Measurements from ENCODE around the gene OR1E1. TPM values are rescaled to one million over a fixed set of nuclear protein-coding genes. Genes with fewer than 3 reads are reported as not detected.
"Not testable (repeated sequence)": the region's sequence is repeated elsewhere in the genome, so short reads cannot be mapped to it uniquely, and the experiment has no call there.

The OR1E1 gene
- total and polyA plus RNA-seq, 8 donors, result 0.13 TPM; not detected in 7

DNA sequence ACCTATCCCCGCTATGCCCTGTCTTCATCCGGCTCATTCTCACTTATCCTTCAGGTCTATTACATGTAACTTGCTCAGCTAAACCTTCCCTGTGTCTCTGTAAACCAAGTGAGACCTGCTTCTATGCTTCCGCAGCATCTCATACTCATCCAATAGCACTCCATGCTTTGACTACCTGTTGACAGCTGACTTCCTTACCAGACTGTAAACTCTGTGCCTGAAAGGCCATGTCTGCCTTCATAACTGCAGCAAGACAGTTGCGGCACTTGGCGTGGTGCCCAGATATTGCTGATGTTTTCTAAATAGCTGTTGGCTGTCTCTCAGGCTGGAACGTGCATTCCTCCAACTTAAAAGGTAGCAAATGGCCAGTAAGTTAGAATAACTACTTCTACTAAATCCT lies 1.8 kb upstream of the OR1E1 start:
- intact Hi-C loops (cut with DNase I), result no loop called here

GRCh38 chr17:3397801-3398200 lies 409 bp downstream of the OR1E1 start:
- ATAC-seq; H3K27ac ChIP-seq; intact Hi-C loops (cut with DNase I); H3K9me3 ChIP-seq; H3K4me1 ChIP-seq; H3K4me3 ChIP-seq; H3K27me3 ChIP-seq; H3K36me3 ChIP-seq: not testable (repeated sequence)
- peak in 1 of 4 donors; percentile 3 for DNase-seq

More for the DNA sequence above, 1.8 kb upstream of the OR1E1 start:
- H3K27me3 ChIP-seq, result no peaks in the 10 kb centered on the region
- no peaks in the 10 kb centered on the region for H3K4me1 ChIP-seq
- H3K4me3 ChIP-seq, result no peak overlapping the region
- peak in 2 of 4 donors; percentile 6 to 29 for DNase-seq
- H3K27ac ChIP-seq, result no peak overlapping the region
- H3K36me3 ChIP-seq, result no peaks in the 10 kb centered on the region
- no peaks in the 10 kb centered on the region for H3K9me3 ChIP-seq
- ATAC-seq, result no peak
- no peak for TF ChIP-seq CTCF (IDR thresholded peaks at IDR 0.05)

DNA sequence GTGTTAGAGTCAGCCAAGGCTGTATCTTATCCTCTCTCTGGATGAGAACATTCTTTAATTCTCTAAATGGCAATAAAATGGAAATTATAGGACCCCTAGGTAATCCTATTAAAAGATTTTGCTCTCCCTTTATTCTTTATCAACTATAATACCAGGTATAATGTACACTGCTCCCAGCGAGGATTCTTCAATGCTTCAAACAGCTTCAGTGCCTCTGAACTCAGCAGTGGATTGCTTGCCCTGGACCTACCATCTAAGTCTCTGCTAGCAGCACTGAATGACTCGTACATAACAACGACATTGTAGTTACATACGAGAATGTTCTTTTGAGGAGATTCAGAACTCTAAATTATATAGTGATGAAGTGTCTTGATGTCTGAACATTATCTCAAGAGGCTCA lies 8.4 kb downstream of the OR1E1 start:
- intact Hi-C loops (cut with DNase I), result no loop called here
- no peak for DNase-seq
- ATAC-seq, result no peak
- Histone ChIP-seq H3K36me3 (no peaks in the 10 kb centered on the region), H3K27me3 (peaks cover 20 to 53% of the 10 kb centered on the region in 2 donors), H3K27ac (no peak overlapping the region), H3K4me1 (no peaks in the 10 kb centered on the region), H3K4me3 (no peak overlapping the region), H3K9me3 (peaks cover 0 to 2% of the 10 kb centered on the region in 2 donors)
- TF ChIP-seq CTCF (IDR thresholded peaks at IDR 0.05), result no peak

DNA sequence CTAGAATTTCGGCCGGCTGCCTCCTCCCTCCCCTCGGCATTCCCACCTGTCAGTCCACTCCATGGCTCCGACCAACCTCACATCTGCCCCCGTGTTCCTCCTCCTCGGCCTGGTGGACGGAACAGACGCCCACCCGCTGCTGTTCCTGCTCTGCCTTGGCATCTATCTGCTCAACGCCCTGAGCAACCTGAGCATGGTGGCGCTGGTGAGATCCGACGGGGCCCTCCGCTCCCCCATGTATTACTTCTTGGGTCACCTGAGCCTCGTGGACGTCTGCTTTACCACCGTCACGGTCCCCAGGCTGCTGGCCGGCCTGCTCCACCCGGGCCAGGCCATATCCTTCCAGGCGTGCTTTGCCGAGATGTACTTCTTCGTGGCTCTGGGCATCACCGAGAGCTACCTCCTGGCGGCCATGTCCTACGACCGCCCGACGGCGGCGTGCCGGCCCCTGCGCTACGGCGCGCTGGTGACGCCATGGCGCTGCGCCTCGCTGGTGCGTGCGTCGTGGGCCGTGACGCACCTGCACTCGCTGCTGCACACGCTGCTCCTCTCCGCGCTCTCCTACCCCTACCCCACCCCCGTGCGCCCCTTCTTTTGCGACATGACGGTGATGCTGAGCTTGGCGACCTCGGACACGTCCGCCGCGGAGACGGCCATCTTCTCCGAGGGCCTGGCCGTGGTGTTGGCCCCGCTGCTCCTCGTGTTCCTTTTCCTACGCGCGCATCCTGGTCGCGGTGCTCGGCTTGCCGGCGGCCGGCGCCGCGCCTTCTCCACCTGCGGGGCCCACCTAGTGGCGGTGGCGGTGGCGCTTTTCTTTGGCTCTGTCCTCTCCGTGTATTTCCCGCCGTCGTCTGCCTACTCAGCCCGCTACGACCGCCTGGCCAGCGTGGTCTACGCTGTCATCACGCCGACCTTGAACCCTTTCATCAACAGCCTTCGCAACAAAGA lies 12.1 kb downstream of the OR1E1 start, which contains the start of gene OR3A2:
Gene OR3A2 (minus strand): TSS at position 440 of the 948 bp plus-strand sequence.
- H3K4me1 ChIP-seq, result no peaks in the 10 kb centered on the region
- TF ChIP-seq CTCF (IDR thresholded peaks at IDR 0.05), result no peak
- peak; percentile 36 for ATAC-seq
- peak within 1 kb of the TSS in 1 of 2 donors; percentile 3 for H3K4me3 ChIP-seq
- H3K36me3 ChIP-seq, result no peaks in the 10 kb centered on the region
- peaks cover 20 to 69% of the 10 kb centered on the region in 2 donors for H3K27me3 ChIP-seq
- no peak within 1 kb of the TSS for H3K27ac ChIP-seq
- intact Hi-C loops (cut with DNase I), result no loop called here
- DNase-seq, result peak in 1 of 4 donors; percentile 65
- peaks cover 0 to 2% of the 10 kb centered on the region in 2 donors for H3K9me3 ChIP-seq

DNA sequence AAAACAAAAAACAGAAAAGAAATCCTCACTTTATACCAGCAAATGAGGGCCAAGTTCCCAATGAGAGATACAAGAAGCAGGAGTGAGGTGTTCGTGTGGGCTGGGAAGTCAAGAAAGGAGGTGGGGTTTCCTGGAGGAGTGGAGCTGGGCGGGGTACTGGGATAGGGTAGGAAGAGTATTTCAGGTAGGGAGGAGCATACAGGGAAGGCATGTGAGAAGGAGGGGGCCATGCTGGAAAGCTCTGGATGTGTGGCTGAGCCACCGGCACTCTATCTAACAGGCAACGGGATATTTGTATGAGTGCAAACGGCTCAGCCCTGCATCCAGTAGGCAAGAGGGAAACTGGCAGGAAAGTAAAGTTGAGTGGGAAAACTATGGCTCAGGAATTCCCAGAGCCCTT lies 16.3 kb downstream of the OR1E1 start:
- DNase-seq (no peak), ATAC-seq (no peak)
- Histone ChIP-seq H3K27ac (no peak overlapping the region), H3K9me3 (no peaks in the 10 kb centered on the region), H3K27me3 (peaks cover 13 to 75% of the 10 kb centered on the region in 2 donors), H3K4me1 (no peaks in the 10 kb centered on the region), H3K36me3 (no peaks in the 10 kb centered on the region), H3K4me3 (no peak overlapping the region)
- no peak for TF ChIP-seq CTCF (IDR thresholded peaks at IDR 0.05)
- intact Hi-C loops (cut with DNase I), result no loop called here

All from left lung (tissue), 10 donors.